Stimulated activated CD8-positive, alpha-beta memory T cell treated with anti-CD3 and anti-CD28 coated beads, Interleukin-15, amount 100 ng/mL, for 4 hours (primary cell): ENCODE measurements around the gene PITX1.

Experiments
- DNase-seq, 2 donors: peaks; one replicate each; pipeline ENCODE4 v3.0.0-alpha.2; 2020; ENCODE audit warnings: low read depth in 2 of 2

PITX1 gene

DNA sequence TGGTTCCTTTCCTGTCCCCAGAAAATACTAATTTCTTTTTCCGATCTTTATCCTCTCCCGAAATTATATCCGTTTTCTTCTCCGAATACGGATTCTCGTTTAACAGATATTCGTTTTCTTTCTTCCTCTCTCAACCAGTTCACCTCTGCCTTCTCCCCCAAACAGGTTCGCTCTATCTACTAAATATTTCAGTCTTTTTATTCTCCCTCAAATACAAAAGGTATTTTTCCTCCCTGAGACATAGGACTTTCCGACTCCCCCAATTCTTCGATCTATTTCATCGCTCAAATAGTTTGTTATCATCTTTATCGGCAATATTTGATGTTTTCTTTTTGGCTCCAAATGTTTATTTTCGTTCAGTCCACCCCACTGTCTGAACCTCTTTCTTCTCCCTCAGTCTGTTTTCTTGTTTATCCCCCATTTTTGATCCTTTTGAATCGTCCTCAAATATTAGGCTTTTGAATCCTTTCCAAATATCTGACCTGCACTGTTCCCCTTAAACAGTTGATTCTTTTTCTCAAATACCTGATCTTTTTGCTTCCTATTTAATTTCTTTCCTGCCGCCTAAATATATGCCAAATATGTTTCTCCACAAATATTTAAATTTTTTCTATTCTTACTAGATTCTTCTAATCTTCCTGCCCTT, 4.4 kb downstream of the PITX1 start:
- no peak for DNase-seq

DNA sequence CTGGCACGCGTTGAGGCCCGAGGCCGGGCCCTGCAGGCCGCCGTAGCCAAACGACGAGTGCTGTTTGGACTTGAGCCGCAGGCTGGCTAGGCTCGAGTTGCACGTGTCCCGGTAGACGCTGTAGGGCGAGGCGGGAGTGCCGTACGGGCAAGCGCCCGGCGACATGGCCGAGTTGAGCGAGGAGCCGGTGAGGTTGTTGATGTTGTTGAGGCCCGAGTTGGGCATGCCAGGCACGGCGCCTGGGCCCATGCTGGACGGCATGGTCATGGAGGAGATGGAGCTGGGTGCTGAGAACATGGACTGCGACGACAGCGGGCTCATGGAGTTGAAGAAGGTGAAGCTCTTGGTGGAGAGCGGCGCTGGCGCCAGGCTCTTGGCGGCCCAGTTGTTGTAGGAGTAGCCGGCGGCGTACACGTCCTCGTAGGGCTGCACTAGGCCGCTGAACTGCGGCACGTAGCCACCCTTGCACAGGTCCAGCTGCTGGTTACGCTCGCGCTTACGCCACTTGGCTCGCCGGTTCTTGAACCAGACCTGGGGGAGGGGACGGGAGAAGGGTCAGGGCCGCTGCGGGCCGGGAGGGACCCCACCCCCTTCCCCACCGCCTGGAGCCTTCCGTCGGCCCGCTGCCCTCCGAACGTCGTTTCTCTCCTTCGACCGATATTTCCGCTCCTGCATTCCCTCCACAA, 5.1 kb downstream of the PITX1 start:
- DNase-seq, result no peak

DNA sequence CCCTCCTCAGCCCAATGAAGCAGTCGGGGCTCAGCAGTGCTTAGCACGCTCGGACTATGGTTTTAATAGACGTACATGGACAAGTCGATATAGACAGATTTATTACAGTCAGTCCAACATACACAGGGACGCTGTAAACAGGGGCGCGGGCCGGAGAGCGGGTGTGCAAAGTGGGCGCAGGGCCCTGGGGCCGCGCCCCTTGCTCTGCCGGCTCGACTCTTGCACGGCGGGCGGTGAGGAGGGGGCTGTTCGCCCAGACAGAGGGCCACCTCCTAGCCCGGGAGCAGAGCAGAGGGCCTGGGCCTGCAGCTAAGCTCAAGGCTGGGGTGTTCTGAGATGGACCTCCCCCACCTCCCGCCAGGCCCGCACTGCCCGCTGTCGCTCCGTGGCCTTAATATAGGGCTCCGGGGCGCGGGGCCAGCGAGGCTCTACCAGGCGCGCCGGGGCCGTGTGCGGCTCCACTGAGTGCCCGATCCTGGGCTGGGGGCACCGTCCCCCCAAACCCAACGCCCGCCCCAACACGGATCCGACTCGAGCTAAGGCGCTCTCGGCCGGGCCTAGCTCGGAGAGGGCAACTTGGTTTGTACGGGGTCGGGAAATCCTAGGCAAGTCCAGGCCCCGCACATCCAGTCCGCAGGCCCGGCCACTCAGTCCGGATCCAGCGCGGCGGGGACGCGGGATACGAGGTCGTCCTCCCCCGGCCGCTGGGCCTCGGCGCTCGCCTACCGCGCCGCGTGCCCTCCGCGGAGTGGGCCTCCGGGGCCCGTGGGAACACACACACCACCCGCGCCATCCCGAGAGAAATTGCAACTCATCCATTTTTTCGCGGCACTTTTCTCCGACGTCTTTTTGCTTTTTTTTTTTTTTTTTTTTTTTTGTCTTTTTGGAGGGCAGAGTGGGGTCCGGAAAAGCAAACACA, 6.1 kb downstream of the PITX1 start:
- DNase-seq, result no peak

DNA sequence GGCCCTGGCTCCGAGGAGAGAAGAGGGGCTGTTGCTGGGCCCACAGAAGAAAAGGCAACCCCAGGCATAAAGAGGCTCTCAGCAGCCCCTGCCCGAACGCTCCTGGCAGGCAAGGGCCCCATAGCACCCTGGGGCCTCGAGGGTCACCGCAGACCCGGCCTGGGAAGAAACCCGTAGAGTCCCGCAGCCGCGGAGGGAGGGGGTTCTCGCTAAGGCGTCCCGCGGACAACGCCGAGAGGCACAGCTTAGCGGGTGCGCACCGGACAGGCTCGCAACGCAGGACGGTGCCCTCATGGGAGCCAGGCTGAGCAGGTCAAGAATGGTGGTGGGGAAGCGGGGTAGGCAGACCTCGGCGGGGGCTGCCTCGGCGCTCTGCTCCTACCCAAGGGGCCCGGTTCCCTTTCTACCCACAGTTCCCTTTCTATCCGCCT, 6.7 kb downstream of the PITX1 start:
- DNase-seq, result no peak

DNA sequence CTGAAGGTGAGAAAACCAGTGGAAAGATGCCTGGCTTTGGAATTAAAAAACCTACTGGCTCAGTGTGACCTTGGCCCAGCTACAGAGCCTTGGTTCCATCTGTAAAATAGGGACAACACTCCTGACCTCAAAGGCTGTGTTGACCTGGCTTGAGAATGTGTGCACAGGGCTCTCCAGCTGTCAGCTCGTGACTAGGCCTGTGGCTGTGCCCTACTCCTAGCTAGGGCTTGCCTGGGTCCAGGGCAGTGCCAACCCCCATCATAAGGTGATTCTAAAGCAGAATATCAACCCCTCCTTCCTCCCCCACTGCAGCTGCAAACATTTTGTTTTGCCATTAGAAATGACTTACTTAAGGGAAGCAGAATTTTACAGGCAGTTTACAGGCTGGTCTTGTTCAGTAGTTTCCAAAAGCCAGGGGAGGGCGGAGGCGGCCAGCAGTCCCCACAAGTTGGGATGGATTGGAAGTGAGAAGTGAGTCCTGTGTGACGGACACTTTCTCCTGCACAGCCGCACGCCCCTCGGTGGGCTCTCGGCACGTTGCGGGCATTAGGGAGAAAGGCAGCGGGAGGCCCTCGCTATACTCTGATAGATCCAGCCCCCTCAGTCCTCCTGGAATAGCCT, 7.3 kb downstream of the PITX1 start:
- no peak for DNase-seq

DNA sequence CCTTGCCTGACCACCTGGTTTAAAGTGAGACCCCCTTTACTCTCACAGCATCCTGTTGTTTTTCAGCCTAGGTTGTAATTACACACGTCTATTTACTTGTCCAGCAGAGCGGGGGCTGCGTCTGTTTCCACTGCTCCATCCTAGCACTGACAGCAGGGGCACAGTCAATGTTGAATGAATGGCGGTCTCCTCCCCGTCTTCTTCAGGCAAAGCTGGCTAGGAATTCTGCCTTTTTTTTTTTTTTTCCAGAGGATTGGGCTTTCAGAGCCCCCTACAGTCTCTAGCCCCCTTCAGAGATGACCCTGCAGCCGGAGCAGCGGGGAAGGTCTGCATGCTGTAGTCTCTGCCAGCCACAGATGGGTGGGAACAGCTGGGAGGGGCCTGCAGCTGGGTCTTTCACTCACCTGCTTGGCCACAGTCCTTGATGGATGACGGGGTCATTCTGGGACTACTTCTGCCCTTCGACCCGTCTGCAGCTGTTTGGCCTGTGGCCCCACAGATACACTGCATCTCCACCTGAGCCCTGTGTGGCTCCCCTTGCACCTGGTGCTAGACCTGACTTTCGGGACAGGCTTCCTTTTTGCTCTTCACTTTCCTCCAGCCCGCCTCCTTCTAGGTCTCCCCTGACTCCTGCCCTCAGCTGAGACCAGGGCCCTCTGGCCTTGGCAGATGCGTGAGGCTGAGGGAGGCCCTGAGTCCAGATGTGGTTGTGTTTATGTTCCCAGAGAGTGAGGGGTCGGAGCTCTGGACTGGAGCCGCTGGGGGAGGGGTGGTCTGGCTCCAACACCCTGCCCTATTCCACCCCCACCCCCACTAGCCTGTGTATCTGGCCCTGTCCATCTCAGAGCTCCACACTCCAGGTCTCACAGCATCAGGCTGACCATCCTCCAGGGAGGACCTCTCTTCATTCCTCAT, 8.0 kb downstream of the PITX1 start:
- DNase-seq, result no peak

DNA sequence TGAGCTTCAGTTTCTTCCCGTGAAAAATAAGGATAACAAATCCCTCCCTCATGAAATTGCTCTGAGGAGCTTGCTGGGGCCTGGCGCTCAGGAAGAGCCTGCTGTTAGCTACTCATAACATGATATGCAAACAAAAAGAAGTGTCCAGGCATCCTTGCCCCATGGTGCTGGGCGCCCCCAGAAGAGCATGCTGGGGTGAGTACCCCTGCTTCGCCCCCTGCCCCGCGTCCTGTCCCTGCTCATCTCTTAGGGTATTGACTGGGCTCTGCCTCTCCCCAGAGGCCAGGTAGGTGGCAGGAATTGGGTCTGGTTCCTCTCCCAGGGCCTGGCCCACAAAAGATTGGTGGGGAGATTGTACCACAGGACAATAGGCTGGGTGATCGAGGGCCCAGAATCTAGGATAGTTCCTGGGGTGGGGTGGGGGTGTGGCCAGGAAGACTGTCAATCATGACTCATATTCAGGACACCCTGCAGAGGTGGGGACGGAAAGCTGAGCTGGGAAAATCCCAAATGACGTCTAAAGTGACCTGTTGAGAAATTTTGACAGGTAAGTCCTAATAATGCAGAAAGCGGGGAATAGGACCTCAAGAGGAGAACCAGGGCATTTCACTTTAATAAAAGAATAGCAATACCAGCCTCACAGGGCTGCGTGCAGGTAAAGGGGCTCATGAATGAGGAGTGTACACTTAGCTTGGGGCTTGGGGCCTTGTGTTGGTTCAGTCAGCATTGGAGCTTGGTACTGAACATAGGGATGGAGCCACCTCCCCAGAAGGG, 8.9 kb downstream of the PITX1 start:
- no peak for DNase-seq

DNA sequence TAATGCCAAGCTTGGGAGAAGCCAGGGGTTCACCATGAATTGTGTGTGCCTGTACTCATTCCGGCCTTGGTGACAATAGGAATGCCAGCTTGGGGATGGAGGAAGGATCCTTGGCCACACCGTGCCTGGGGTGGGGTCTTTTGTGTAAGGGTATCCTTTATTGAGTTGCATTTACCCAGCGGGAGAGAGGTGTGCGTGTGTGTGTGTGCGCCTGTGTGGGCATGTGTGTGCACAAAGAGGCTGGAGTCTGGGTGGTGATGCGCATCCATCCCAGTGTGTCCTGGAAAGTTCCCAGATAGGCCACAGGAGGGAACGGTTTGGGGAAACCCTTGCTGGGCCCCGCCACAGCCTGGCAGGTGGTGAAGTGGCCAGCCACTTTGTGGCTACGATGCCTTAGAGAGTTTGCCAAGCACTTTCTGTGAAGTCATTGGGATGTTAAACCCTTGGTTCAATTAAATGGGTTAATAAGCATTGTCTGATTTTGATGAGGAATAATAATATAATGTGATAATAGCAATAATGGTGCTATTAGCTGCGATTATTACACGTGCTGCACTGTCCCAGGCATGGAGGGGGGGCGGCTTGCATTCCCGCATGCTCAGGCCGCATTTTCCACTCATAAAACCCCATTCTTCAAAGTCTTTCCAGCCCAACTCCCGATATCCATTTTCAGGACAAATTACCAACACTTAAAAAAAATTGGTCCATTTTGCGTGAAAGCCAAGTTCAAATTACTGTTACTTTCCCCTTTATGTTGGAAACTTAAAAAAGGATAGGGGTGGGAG, 13.7 kb downstream of the PITX1 start:
- DNase-seq, result no peak

DNA sequence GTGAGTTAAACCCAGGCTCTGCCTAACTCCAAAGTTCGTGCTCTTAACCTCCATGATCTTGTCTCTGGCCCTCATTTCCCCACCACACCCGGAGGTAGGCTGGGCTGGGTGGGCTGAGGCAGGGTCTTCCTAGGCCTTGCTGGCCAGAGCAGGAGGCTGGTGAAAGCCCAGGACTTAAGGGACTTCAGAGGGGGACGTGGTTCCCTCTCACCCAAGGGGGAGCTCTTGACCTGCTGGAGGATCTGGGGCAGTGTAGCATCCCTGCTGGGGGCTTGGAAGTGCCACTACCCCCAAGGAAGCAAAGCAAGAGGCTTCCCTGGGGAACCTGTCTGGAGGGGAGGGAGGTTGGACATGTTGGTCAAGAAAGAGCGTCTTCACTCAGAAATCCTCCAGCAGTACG, 14.7 kb downstream of the PITX1 start:
- DNase-seq, result no peak

DNA sequence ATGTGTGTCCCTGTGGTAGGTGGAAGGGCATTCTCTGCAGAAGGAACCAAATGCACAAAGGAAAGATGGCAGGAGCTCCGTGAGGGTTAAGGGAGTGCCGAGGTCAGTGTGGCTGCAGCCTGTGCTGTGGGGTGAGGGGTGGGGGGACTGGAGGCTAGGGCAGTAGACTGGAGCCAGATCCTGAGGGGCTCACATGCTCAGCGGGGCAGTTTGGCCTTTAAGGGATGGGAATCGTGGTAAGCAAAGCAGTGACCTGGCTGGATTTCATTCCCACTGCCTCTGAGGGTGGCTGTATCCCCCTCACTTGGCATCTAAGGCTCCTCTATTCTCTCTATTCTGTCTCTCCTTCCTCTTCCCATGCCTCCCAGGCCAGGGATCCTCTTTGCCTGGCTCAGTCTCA, 15.6 kb downstream of the PITX1 start:
- no peak for DNase-seq

DNA sequence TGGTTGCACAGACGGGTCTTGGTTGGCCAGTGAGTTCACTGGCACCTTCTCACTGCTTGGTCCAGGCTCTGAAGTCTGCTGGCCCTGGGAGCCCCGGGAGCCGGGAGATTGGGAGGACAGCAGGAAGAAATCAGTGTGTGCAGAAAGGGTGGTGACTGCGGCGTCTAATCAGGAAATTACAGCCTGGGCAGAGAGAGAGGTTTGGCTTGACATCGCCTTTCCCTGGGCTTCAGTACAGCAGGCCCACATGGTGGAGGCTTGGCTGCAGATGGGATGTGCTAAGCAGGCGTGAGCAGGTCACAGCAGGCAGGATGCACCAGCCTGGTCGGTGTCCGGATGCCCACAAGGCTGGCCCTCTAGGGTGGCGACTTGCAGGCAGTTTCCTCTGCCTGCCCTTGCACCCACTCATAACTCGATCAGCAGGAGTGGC, 17.2 kb downstream of the PITX1 start:
- no peak for DNase-seq

DNA sequence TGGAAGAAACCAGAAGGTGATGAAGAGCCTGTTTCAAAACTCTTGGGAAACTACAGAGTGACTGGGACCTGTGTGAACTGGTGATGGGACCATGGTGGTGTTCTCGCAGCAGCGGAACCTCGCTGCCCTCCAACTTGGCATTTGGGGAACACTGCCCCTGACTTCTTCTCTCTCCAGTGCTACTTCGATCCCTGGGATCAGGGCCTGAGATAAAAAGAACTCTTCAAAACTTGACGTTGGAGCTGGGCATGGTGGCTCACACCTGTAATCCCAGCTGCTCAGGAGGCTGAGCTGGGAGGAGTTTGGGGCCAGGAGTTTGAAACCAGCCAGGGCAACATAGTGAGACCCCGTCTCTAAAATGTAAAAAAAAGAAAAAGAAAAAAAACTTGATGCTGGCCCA, 18.1 kb downstream of the PITX1 start:
- no peak for DNase-seq

DNA sequence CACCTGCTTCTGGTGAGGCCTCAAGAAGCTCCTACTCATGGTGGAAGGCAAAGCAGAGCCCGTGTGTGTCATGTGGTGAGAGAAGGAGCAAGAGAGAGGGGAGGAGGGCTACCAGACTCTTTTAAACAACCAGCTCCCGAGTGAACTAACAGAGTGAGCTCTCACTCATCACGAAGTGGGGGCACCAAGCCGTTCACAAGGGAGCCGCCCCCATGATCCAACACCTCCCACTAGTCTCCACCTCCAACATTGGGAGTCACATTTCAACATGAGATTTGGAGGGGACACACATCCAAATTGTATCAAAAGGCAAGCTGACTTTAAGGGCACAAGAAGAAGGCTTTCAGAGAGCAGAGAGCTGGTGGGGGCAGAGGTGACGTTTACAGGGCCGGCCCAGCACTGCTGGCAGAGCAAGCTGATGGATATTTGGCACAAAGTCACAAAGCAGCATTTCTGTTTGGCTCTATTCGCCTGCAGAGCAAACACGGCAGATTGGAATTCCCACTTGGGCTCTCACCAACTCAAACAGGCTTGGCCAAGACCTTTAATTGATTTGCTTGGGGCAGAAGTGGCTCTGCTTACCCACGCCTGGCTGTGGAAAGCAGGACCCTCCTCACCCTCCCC, 20.0 kb downstream of the PITX1 start:
- no peak for DNase-seq

DNA sequence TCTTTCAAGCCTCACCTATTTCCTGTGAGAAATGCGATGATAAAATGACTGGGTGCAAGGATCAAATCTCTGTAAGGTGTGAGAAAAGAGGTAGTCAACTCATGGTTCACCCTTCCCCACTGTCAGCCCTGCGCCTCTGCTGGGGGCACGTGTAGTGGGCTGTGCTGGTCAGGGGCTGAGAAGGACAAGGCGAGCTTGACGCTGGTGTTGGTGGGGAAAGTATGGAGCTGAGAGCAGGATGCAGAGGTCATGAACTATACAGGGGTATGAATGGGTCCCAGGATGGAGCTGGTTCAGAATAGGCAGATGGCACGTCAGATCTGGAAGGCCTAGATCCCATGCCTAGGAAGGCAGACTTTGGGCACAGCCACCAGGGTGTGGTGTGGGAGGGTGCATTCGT, 20.6 kb downstream of the PITX1 start:
- DNase-seq, result no peak

DNA sequence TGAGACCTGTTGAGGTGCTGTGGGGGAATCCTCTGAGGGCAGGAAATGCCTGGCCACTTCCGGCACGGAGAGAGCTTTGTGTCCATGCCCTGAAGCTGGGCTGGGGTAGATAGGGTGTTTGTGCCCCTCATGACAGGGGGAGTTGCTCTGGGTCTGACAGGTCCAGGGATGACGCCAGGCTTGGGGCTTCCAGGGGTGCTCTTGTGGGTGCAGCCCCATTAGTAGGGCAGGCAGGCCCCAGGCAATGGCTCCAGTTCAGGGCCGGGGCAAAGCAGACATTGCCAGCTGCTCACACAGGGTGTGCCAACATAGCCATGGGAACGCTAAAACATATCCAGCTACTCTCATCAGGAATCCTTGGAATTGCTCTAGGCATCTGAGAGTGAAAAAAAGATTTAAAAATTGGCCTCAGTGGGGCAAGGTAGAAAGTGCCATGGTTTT, 21.1 kb downstream of the PITX1 start:
- no peak for DNase-seq

DNA sequence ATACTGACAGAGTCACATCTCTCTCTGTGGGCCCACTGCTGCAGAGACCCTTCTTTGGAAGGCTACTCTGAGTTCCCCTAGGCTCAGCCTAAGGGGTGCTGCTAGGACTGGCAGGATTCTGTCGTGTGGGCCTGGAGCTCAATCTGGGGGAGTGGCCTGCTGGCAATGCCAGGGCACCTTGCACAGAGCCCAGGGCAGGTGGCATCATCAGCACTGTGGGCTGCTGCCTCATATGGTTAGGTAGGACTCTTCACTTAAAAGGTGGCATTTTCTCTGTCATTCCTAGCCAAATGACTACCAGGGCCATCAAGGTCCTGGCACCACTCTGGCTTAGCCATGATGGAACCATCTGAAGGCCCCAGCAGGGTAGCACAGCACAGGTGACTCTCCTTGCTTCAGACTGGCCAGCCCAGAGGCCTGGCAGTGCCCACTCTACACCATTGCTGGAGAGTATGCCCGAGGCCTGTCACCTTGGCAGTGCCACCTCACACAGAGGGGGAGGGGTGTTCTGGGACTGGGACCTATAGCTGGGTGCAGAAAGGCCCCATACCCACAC, 21.9 kb downstream of the PITX1 start:
- no peak for DNase-seq

DNA sequence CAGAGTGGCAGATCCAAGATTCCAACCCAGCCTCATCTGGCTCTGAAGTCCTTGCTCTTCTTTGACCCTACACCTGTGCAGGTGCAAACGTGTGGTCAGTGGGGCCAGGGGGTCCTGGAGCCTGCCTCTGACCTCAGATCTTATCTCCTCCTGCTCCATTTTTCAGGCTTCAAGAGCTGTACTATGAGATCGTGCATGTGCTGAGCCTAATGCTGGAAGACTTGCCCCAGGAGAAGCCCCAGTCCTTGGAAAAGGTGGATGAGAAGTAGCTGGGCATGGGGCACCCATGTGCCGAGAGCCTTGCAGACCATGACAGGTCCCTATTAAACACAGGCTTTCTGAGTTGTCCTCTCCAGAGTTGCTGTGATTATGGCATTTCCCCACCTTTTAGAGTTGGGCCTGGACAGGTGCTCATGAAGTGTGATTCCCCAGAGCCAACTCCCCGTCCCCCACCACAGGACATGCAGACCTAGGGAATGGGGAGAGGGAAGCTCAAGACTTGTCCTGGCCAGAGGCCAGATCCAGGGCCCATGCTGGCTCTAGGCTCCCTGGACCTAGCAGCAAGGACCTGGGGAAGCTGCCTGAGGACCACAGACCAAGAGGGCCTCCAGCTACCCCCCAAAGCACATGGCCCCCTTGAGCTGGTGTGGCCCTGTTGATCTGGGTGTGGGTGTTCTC, 22.5 kb downstream of the PITX1 start:
- DNase-seq, result no peak
